ENCODE data around the gene STX18.

- TF ChIP-seq, protein P1, sequence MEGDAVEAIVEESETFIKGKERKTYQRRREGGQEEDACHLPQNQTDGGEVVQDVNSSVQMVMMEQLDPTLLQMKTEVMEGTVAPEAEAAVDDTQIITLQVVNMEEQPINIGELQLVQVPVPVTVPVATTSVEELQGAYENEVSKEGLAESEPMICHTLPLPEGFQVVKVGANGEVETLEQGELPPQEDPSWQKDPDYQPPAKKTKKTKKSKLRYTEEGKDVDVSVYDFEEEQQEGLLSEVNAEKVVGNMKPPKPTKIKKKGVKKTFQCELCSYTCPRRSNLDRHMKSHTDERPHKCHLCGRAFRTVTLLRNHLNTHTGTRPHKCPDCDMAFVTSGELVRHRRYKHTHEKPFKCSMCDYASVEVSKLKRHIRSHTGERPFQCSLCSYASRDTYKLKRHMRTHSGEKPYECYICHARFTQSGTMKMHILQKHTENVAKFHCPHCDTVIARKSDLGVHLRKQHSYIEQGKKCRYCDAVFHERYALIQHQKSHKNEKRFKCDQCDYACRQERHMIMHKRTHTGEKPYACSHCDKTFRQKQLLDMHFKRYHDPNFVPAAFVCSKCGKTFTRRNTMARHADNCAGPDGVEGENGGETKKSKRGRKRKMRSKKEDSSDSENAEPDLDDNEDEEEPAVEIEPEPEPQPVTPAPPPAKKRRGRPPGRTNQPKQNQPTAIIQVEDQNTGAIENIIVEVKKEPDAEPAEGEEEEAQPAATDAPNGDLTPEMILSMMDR (IDR thresholded peaks at IDR 0.05) = no peak
- no peak for TF ChIP-seq POLR2A (IDR thresholded peaks at IDR 0.05)
These were observed 49.2 kb upstream of the STX18 start for GRCh38 chr4:4591071-4591470.
